Measurements from ENCODE around the gene ULK4.
A peak's percentile ranks its signal among the peaks of the same experiment; 100 is the strongest.
"Not testable (repeated sequence)": the region's sequence is repeated elsewhere in the genome, so short reads cannot be mapped to it uniquely, and the experiment has no call there.

The ULK4 gene

DNA sequence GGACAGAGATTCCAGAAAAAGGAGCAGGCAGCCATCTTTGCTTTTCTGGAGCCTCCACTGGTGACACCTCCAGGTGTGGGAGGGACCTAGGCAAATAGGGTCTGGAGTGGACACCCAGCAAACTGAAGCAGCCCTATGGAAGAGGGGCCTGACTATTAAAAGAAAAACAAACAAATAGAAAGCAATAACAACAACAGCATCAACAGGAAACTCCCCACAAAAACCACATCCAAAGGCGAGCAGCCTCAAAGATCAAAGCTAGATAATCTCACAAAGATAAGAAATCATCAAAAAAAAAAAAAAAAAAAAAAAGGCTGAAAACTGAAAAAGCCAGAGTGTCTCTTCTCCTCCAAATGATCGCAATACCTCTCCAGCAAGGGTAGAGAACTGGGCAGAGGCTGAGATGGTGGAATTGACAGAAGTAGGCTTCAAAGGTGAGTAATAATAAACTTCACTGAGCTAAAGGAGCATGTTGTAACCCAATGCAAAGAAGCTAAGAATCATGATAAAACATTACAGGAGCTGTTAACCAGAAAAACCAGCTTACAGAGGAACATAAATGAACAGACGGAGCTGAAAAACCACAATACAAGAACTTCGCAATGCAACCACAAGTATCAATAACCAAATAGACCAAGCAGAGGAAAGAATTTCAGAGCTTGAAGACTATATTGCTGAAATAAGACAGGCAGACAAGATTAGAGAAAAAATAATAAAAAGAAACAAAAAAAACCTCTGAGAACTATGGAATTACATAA, 537.2 kb downstream of the ULK4 start:
- FAIRE-seq = no peak

DNA sequence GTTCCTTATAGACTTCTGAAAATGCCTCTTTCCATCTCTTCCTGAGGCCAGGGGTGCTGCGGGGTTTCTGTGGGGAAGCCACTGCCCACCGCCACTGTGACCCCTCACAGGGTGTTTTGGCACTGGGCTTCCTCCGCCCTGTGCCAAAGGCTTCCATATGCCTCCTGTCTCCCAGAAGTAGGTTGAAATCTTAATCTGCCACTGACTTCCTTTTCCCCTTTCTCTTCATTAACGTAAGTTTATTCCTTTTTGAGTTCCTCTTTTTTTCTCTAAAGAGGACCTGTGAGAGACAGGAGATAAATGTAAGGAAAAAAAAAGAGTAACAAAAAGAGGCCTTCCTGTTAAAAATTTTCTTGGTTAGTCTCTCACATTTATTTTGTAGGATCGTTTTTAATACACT, 542.1 kb downstream of the ULK4 start:
- no peak for FAIRE-seq

DNA sequence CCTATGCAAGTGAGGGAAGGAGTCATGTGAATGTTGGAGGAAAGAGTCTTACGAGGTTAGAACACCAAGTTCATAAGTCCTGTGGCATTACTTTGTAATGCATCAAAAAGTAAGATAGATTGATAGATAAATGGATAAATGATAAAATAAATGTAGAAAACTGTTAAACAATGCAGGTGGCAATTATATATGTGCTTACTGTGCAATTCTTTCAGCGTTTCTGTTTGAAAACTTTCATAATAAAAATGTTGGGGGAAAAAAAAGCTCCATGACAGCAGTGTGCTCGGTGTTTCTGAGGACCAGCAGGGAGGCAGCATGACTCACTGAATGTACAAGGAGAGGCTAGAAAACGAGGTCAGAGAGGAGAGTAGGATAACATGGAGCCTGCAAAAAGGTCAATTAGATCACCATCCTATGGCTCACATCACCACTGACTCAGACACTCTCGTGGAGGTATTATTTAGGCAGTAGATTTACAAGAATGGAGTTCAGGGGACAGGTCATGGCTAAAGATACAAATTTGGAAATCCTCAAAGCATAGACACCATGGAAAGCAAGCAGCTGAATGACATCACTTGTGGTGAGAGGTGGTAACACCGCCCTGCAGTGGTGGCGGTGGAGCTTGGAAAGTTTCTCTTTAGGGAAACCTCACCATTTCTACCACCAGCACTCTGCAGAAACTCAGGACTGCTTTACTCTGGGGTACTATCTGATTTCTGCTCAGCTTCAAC, 542.8 kb downstream of the ULK4 start:
- no peak for FAIRE-seq

DNA sequence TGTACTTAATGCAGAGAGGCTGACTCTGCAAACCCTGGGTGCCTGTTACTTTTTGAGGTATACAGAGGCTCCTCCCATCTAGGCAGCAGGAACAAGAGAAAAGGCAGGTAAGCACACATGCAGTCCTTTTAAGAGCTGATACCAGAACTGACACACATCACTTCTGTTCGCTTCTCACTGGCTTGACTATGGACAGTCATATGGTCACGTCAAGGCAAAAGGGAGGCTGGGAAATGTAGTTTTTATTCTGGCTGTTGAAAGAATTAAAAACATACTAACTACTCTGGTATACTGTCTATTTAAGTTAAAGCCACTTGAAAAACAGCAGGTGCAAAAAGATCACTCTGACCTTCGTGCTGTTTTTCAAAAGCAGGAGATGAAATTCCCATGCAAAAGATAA, 544.3 kb downstream of the ULK4 start:
- no peak for FAIRE-seq

DNA sequence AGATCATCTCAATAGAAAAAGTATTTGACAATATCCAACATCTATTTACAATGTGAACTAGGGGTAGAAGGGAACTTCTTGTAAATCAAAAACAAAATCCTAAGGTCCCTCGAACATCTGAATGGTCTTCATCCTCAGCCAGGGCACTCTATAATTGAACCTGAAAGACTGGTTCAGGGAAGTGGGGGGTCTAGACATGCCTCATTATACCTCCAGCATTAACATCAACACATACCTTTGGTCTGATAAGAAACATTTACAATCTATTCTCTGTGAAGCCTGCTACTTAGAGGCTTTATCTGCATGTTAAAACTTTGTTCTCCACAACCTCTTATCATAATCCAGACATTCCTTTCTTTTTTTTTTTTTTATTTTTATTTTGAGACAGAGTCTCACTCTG, 550.8 kb downstream of the ULK4 start:
- FAIRE-seq = no peak

DNA sequence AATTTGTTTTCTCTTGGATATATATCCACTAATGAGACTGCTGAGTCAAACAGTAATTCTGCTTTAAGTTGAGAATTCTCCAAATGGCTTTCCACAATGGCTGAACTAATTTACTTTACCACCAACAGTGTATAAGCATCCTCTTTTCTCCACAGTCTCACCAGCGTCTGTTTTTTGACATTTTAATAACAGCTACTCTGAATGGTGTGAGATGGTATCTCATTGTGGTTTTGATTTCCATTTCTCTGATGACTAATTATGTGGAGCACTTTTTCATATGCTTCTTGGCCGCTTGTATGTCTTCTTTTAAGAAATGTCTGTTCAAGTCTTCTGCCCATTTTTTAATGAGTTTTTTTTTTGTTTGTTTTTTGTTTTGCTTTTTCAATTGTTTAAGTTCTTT, 556.4 kb downstream of the ULK4 start:
- FAIRE-seq = peak; percentile 61

DNA sequence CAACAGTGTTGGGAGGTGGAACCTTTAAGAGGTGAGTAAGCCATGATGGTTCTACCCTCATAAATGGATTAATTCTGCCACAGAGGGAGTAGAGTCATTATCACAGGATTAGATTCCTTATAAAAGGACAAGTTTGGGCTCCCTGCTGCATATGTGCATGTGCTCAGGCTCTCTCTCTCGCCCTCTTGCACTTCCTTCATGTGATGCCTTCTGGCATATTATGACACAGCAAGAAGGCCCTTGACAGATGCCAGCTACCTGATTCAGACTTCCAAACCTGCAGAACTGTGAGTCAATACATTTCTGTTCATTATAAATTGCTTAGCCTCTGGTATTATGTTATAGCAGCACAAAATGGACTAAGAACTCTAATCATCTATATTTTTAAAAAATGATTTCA, 557.3 kb downstream of the ULK4 start:
- FAIRE-seq = no peak

DNA sequence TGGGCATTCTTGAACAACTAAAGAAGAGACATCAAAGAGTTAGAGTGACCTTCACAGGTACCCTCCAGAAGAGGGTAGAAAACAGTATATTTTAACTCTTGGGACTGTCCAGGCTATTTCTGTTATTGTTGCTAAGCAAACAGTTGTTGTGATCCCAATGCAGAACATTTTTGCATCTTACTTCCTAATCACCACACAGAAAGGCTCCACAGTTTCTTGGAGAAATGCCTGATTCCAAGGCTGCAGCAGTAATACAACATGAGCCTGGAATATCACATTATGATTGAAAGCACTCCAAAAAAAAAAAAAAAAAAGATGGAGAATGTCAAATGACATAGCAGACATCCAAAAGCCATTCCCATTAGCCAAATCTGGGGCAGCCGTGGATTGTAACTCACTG, 567.0 kb downstream of the ULK4 start:
- FAIRE-seq = no peak

DNA sequence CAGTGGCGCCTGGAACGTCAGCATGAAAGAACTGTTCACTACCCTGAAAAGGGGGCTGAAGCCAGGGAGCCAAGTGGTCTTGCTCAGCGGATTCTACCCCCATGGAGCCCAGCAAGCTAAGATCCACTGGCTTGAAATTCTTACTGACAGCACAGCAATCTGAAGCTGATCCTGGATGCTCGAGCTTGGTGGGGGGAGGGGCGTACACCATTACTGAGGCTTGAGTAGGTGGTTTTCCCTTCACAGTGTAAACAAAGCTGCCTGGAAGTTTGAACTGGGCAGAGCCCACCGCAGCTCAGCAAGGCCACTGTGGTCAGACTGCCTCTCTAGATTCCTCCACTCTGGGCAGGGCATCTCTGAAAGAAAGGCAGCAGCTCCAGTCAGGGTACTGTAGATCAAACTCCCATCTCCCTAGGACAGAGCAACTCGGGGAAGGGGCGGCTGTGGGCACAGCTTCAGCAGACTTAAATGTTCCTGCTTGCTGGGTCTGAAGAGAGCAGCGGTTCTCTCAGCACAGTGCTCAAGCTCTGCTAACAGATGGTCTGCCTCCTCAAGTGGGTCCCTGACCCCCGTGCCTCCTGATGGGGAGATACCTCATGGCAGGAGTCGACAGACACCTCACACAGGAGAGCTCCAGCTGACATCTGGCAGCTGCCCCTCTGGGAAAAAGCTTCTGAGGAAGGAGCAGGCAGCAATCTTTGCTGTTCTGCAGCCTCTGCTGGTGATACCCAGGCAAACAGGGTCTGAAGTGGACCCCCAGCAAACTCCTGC, 591.0 kb downstream of the ULK4 start:
- not testable (repeated sequence) for FAIRE-seq

DNA sequence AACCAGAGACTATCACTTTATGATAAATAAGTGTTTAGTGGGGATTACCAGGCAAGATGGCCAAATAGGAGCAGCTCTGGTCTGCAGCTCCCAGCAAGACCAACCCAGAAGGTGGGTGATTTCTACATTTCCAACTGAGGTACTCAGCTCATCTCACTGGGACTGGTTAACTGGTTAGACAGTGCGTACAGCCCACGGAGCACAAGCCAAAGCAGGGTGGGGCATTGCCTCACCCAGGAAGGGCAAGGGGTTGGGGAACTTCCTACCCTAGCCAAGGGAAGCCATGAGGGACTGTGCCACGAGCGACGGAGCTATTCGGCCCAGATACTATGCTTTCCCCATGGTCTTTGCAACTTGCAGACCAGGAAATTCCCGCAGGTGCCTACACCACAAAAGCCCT, 591.6 kb downstream of the ULK4 start:
- no peak for FAIRE-seq

DNA sequence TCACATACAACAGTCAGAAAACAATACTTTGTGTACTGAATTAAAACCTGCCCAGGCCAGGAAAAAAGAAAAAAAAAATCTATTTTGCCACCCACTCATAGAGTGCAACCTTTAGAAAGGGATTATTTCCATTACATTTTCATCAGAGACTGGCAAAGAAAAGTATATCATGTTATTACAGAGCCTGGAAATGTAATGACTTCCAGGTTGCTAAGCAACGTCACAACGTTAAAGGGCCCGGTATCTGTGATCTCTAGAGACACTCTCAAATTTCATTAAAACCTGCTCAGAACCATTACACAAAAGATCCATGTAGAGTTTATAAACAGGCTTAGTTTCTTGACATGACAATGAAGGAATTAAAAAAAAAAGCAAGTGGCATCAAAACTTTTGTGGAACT, 592.1 kb downstream of the ULK4 start:
- no peak for FAIRE-seq

DNA sequence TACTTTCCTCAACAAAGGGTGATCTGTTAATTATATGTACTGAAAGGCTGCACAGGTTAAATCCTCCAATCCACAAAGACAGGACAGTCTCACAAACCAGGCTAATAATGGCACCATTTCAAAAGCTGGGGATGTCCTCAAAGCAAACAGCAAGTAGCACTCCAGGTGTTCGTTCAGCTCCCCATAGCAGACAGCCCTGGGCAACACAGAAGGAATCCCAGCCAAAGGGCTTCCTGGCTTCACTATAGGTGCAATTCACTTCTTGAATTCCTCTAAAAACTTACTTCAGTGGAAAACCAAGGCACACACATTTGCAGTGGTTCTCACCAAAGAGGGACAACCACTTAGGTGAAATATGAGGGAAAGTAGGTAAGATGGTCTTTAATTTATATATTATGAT, 595.9 kb downstream of the ULK4 start:
- no peak for FAIRE-seq

DNA sequence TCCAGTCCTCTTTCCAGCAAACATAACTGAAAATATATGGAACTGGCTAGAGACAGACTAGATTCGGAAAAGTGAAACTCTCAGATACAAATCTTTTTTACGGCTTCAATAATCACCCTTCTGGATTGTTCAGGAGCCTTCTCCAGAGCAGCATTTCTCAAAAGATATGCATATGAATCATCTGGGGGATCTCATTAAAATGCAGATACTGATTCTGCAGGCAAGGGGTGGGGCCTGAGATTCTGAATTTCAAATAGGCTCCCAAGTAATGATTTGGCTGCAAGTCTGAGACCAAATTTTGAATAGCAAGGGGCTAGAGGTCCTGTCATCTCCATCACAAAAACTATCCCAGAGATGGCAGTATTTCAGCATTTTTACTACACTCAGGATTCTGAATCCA, 597.2 kb downstream of the ULK4 start:
- no peak for FAIRE-seq

DNA sequence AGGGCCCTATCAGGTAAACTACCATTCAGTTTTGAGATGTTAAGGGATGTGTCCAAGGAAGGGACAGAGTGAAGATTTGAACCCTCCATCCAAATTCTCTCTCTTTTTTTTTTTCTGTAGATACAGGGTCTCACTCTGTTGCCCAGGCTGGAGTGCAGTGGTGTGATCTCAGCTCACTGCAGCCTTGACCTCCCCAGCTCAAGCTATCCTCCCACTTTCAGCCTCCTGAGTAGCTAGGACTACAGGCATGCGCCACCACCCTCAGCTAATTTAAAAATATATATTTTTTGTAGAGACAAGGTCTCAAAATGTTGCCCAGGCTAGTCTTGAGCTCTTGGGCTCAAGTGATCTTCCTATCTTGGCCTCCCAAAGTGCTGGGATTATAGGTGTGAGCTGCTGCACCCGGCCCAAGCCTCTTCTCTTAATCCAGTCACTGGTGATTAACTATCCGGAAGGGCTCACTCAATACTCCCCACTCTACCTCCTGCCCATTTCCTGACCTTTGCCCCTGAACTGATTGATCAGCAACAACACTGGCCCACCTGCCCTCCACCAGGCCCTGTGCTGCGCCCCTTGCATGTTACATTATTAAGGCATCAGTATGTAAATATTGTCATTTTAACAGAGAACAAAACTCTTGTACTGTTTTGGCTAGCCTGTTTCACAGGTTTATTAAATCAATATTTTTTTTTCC, 597.9 kb downstream of the ULK4 start:
- no peak for FAIRE-seq

DNA sequence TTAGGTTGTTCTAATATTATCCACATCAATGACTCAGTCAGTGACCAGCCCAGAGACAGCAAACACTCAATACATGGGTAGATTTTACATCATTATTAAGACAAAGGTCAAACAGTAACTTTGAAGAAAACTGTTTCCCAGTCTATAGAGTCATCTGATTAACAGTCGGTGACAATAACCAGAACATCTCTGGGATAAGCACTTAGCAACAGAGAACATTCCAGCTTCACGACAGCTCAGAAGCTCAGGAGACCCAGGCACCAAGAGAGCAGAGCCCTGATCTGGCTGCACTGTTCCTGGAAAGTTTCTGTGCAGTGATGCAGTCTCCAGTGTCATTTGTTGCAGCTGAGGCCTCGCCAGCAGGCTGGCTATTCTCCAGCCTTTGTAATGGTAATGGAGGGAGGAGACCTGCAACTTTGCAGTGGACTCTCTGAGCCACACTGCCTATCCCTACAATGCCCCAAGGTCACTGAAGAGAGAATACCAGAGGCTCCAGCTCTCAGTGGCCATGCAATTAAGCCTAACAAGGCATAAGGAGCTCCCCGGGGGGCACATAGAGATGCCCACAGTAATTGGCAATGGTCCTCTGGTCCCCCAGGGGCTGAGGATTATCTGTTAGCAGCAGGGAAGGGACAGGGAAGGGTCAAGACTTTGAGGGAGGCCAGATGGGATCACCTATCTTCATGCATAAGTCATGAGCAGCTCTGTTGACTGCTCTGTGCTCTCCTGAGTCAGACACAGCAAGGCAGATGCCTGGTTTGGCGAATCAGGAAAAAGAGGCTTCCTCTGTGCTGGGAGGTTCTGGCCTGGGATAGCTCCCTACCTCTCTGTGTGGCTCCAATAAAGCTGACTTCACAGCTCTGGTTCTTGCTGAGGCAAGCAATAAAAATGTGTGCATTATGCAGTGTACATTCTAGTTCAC, 599.0 kb downstream of the ULK4 start:
- no peak for FAIRE-seq

DNA sequence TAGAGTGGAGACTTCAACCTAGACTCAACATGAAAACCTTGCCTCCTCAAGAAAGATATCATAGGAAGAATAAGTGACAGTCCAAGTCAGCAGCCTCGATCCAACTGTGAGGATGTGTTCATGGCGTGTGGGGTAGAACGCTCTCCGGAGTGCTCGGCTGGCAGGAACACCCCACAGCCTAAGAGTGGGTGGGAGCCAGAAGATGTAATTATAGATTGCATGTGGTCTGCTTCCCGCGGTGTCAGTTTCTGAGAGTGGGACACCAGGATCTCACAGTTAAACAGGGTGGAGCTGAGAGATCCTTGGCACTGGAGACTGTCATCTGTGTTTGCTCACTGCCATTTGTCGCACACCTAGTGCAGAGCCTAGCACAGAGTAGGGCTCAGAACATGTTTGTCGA, 604.6 kb downstream of the ULK4 start:
- FAIRE-seq = no peak

DNA sequence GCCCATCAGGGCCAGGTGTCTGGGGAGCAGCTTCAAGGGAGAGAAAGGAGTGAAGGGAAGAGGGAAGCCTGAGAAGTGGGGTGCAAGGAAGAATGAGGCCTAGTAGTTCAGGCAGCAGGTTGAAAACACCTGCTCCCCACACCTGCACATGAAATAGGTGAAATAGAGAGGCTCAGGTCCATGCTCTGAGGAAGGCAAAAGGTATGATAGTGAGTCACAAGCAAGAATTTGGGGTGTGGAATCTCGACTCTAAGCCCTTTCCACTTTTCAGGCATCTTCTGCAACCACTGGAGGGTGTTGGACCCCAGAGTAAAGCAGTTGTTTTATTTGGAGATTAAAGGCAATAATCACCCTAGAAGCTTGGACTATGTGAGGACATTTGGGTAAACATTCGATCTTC, 605.1 kb downstream of the ULK4 start:
- no peak for FAIRE-seq

DNA sequence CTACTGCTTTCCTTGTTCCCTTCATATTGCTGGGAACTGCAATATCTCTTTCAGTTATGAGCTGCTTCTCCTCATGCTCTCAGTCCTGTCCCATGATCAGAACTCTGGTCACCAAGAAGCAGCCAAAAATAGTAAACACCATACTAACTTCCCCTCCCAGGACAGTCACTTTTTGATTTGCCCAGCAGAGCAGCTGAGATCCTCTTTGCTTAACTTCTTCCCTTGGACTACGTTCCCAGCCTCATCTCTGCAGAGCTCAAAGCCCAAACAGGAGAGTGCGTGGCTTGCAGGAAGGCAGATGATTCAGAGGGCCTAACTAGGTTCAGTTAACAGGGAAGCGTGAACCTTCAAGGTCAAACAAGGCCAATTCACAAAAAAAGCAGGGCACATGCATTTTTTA, 609.4 kb downstream of the ULK4 start:
- FAIRE-seq = no peak

DNA sequence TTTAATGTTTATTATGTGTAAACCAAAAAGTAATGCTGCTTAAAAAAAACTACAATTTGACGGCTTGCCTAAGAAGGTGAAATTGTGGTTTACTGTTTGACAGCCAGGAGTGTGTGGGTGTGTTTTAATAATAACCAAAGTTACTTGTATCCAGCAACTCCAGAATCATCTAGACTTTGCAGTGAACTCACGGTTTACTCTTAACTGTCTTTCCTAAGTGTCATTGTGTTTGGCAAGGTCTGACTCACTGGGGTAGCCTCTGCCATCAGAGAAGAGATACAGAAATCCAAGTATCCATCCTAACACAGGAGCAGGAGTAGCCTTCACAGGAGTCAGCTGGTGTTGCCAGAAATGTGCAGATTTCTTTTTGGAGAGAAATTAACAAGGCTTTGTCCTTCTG, 611.5 kb downstream of the ULK4 start:
- no peak for FAIRE-seq

DNA sequence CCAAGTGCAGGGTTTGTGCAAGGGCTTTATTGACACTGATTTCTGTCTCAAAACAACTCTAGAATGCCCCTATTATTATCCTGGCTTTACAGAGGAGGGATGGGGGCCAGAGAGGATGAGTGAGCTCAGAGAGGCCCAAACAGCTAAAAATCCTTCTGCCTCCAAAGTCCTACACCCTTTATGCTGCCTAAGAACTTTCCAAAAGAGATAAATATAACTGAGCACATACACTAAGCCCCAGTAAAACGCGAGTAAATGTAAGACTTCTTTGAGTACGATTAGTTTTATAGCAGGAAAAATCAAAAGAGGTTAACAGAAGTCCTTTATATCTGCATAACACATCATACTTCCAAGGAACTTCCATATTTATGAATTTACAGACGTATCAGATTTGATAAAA, 613.5 kb downstream of the ULK4 start:
- FAIRE-seq = no peak

DNA sequence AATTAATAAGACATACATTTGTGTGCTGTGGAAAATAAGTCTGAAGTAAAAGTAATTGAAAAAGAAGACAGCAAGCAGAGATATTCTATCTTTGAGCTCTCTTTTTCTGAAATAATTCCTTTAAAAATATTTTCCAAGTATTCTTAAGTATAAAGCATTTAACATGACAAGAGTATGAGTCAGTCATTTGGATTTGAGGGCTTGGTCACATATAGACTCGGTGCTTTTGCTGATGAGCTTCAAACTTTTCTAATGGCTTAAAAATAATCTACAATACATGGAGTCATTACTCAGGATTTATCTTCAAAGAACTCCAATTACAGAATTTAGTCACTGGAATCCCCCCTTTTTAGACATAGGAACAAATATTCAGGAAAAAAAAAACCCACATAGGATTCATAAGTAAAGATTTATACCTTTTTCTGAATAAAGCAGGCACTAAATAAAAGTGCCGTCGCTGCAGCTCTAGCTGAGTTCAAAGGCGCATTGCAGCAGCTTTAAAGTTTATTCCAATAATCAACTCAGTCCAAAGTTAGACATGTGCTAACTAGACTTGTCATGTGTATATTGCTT, 615.1 kb downstream of the ULK4 start:
- FAIRE-seq = no peak

DNA sequence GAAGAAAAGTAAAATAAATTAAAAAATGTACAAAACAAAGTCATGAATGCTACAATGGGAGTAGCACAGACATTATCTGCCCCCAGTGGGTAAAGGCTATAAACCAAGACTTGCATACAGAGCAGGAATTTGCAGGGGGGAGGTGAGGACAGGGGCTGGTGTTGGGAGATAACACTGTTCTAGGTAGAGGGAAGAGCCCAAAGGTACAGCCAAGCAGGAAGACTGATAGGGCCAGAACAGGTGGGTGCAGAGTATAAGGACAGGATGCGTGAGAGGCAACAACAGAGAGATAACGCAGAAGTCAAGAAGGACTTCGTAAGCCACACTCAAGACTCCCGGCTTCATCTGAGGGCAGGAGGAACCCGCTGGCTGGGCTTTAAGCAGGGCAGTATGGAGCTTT, 616.1 kb downstream of the ULK4 start:
- FAIRE-seq = no peak

All from colon (tissue), 2 donors.